Glutamatergic neuron (in vitro differentiated cells): ENCODE results near the gene METAP1D. TPM values are rescaled to one million over a fixed set of nuclear protein-coding genes. Genes with fewer than 3 reads are reported as not detected.

Experiments used
- DNase-seq: peaks from one replicate; pipeline ENCODE4 v3.0.0; 2022
- H3K27ac Mint-ChIP-seq: one replicate; pipeline ENCODE4 v1.8.0; 2020; ENCODE audit warnings: mild to moderate bottlenecking, mixed read lengths, inconsistent platforms; ENCODE audit not compliant: unreplicated experiment
- H3K27me3 Mint-ChIP-seq: one replicate; pipeline ENCODE4 v1.8.0; 2020; ENCODE audit warnings: mild to moderate bottlenecking, moderate library complexity, mixed read lengths, inconsistent platforms; ENCODE audit not compliant: unreplicated experiment
- H3K36me3 Mint-ChIP-seq: one replicate; pipeline ENCODE4 v1.8.0; 2020; ENCODE audit warnings: mild to moderate bottlenecking, mixed read lengths, inconsistent platforms; ENCODE audit not compliant: unreplicated experiment
- H3K4me1 Mint-ChIP-seq: one replicate; pipeline ENCODE4 v1.8.0; 2020; ENCODE audit warnings: mild to moderate bottlenecking, low read depth, mixed read lengths, inconsistent platforms; ENCODE audit not compliant: unreplicated experiment
- H3K4me3 Mint-ChIP-seq: one replicate; pipeline ENCODE4 v1.8.0; 2020; ENCODE audit warnings: mild to moderate bottlenecking, mixed read lengths, inconsistent platforms; ENCODE audit not compliant: unreplicated experiment
- H3K9me3 Mint-ChIP-seq: one replicate; pipeline ENCODE4 v1.8.0; 2020; ENCODE audit warnings: mild to moderate bottlenecking, moderate library complexity, mixed read lengths, inconsistent platforms; ENCODE audit not compliant: unreplicated experiment
- CTCF ChIP-seq: fragments of 200-600 bp; sonication (generic); IDR thresholded peaks from one replicate; pipeline ENCODE4 v1.5.0; 2021; ENCODE audit not compliant: partially characterized antibody, unreplicated experiment
- total RNA-seq: library from RNA; stranded (reverse); fragmentation: NEBNext Ultra II Directional; extraction: Animal tissue kit (Norgen Biotek cat#: 25700); gene quantifications from one replicate; pipeline ENCODE4 v1.2.1, GENCODE V29; 2021; ENCODE audit not compliant: unreplicated experiment

The METAP1D gene
- total RNA-seq, 1 donor from 2014 or later: 5.1 TPM

GRCh38 chr2:172038121-172038520 lies 38.4 kb downstream of the METAP1D start:
- no peak overlapping the region for H3K27ac Mint-ChIP-seq
- no peaks in the 10 kb centered on the region for H3K27me3 Mint-ChIP-seq
- no peaks in the 10 kb centered on the region for H3K36me3 Mint-ChIP-seq
- H3K9me3 Mint-ChIP-seq: no peaks in the 10 kb centered on the region
- H3K4me3 Mint-ChIP-seq: no peak overlapping the region
- H3K4me1 Mint-ChIP-seq: no peaks in the 10 kb centered on the region
- DNase-seq: no peak
- no peak for TF ChIP-seq CTCF

GRCh38 chr2:172038604-172039003 lies 38.9 kb downstream of the METAP1D start:
- Mint-ChIP-seq H3K9me3 (no peaks in the 10 kb centered on the region), H3K4me1 (no peaks in the 10 kb centered on the region), H3K27ac (no peak overlapping the region), H3K36me3 (no peaks in the 10 kb centered on the region), H3K27me3 (no peaks in the 10 kb centered on the region), H3K4me3 (no peak overlapping the region)
- no peak for DNase-seq
- no peak for TF ChIP-seq CTCF

DNA sequence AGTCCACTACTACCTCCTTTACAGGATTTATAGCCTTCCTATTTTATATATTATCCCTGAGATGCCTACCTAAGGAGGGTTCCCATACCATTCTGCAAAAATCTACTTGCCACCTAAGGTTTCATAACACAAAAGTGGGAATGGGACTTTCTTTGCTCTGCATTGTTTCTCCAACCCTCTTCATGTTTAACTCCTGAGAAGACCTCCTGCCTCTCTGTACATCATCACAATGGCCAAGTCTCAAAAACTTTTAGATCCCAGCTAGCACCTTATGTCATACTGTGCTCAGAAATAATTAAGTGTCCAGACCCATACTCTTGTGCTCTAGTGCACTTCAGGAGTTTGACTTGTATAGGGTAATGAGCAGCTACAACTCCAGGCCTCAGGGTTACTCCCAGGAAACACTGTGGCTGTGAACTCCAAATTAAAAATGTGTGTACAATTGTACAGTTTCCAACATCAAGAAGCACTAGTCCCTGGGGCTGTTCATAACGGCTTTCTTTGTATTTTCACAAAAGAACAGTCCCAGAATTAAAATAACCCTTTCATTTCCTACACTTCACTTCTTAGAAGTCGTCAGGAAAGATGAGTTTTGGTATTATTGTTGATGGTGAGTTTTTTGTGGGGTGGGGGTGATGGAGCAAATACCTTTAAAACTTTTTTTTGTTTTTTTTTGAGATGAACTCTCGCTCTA lies 39.4 kb downstream of the METAP1D start:
- DNase-seq: no peak
- Mint-ChIP-seq H3K27ac (no peak overlapping the region), H3K36me3 (no peaks in the 10 kb centered on the region), H3K27me3 (no peaks in the 10 kb centered on the region), H3K4me3 (no peak overlapping the region), H3K9me3 (no peaks in the 10 kb centered on the region), H3K4me1 (no peaks in the 10 kb centered on the region)
- TF ChIP-seq CTCF: no peak

GRCh38 chr2:172040311-172040710 lies 40.6 kb downstream of the METAP1D start:
- Mint-ChIP-seq H3K4me3 (no peak overlapping the region), H3K9me3 (no peaks in the 10 kb centered on the region), H3K27me3 (no peaks in the 10 kb centered on the region), H3K4me1 (no peaks in the 10 kb centered on the region), H3K36me3 (no peaks in the 10 kb centered on the region), H3K27ac (no peak overlapping the region)
- no peak for TF ChIP-seq CTCF
- DNase-seq: no peak

DNA sequence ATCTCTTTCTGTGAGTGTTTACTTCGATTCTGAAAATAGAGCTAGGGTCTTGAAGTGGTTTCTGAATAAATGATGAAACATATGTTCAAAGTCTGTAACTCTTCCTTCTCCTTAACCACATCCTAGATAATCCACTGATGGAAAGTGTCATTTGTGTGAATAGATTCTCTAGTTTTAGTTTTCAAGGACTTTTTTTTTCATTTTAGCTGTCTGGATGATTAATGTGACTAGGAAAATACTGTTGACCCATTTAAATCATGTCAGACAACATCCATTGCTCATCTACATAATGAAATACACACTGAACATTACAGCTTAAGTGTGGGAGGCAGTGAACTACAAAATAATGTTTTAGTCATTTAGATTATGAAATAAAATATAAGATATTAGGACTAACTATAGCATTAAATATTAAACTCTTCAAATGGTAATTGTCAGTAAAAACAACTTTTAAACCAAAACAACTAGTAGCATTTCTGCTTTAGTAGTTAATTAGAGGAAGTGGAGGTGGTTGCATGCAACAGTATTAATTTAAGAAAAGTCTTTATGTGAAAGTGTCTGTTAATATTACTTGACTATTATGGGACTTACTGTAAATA lies 46.4 kb downstream of the METAP1D start:
- Mint-ChIP-seq H3K27me3 (no peaks in the 10 kb centered on the region), H3K4me3 (no peak overlapping the region), H3K9me3 (no peaks in the 10 kb centered on the region), H3K27ac (no peak overlapping the region), H3K36me3 (no peaks in the 10 kb centered on the region), H3K4me1 (no peaks in the 10 kb centered on the region)
- TF ChIP-seq CTCF: no peak
- DNase-seq: no peak
